K562 (cell line): ENCODE measurements around the gene HFE.
"Not testable (repeated sequence)": the region's sequence is repeated elsewhere in the genome, so short reads cannot be mapped to it uniquely, and the experiment has no call there.

Source experiments
- SP1 ChIP-seq: sonication (generic); formaldehyde crosslinking; IDR thresholded peaks from 2 replicates; pipeline ENCODE4 v1.8.1; 2022; ENCODE audit warnings: mild to moderate bottlenecking, missing genetic modification reagents
- SRSF3 ChIP-seq: fragments of 200-400 bp; formaldehyde crosslinking; IDR thresholded peaks from 2 replicates; pipeline ENCODE4 v1.6.1; 2016; ENCODE audit warnings: mild to moderate bottlenecking, low read length, moderate library complexity; ENCODE audit not compliant: insufficient read depth
- TBP ChIP-seq: optimal IDR thresholded peaks from 2 replicates; pipeline ENCODE3; 2011; ENCODE audit warnings: low read depth, low read length, improper control_type of control experiment
- ZNF644 ChIP-seq: fragments of 200-800 bp; sonication (Bioruptor generic); IDR thresholded peaks from 2 replicates; pipeline ENCODE4 v1.6.1; 2016; ENCODE audit warnings: low read depth, missing genetic modification characterization, missing compliant biosample characterization

DNA sequence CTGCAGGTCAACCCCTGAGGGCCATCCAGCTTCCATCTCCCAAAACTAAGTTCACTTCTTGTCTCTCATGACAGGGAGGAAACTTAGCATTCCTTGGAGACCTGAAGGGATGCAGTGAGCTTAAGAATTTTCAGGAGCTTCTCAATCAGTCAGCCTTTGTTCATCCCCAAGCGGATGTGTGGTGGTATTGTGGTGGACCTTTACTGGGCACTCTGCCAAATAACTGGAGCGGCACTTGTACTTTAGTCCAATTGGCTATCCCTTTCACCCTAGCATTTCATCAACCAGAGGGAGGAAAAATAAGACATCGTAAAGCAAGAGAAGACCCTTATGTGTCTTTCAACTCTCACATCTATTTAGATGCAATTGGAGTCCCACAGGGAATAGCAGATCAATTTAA, 9.2 kb upstream of the HFE start:
- not testable (repeated sequence) for TF ChIP-seq TBP; SRSF3; ZNF644; SP1 (CRISPR knock-in tag)
